Osteoblast (primary cell): ENCODE measurements around the gene OGFOD2. TPM values are rescaled to one million over a fixed set of nuclear protein-coding genes. Genes with fewer than 3 reads are reported as not detected.

Experiments
- DNase-seq: peaks from one replicate; pipeline ENCODE4 v3.0.0; 2011; ENCODE audit warnings: low spot score, mixed read lengths; ENCODE audit not compliant: insufficient read length; ENCODE audit errors: missing footprints
- H2AFZ ChIP-seq: 2 replicates; pipeline ENCODE4 v1.6.0; 2011; ENCODE audit warnings: mild to moderate bottlenecking, low read length
- H3K27ac ChIP-seq: 2 replicates; pipeline ENCODE4 v1.5.1; 2011; ENCODE audit warnings: mild to moderate bottlenecking, low read depth, low read length, moderate library complexity
- H3K27me3 ChIP-seq: 2 replicates; pipeline ENCODE4 v1.6.0; 2012; ENCODE audit warnings: mild to moderate bottlenecking, control low read depth, inconsistent platforms, low read length, moderate library complexity; ENCODE audit not compliant: insufficient read depth
- H3K36me3 ChIP-seq: 2 replicates; pipeline ENCODE4 v1.5.1; 2011; ENCODE audit warnings: mild to moderate bottlenecking, low read length, control low read depth, moderate library complexity; ENCODE audit not compliant: insufficient read depth
- H3K4me1 ChIP-seq: 2 replicates; pipeline ENCODE4 v1.5.1; 2011; ENCODE audit warnings: mild to moderate bottlenecking, low read length, control low read depth, moderate library complexity; ENCODE audit not compliant: insufficient read depth
- H3K4me2 ChIP-seq: 2 replicates; pipeline ENCODE4 v1.6.0; 2011; ENCODE audit warnings: mild to moderate bottlenecking, low read length; ENCODE audit not compliant: insufficient read depth
- H3K4me3 ChIP-seq: fragments of 200-600 bp; sonication (generic); 3 replicates; pipeline ENCODE4 v1.5.1; 2012; ENCODE audit warnings: mild to moderate bottlenecking, low read length, inconsistent platforms; ENCODE audit not compliant: insufficient read depth
- H3K79me2 ChIP-seq: 2 replicates; pipeline ENCODE4 v1.6.0; 2012; ENCODE audit warnings: mild to moderate bottlenecking, low read length, control low read depth, inconsistent platforms; ENCODE audit not compliant: insufficient read depth
- H3K9me3 ChIP-seq: 2 replicates; pipeline ENCODE4 v1.5.1; 2011; ENCODE audit warnings: low read depth, low read length, control low read depth
- H4K20me1 ChIP-seq: 2 replicates; pipeline ENCODE4 v1.6.0; 2012; ENCODE audit warnings: mild to moderate bottlenecking, low read length, control low read depth; ENCODE audit not compliant: insufficient read depth
- CTCF ChIP-seq: IDR thresholded peaks from 2 replicates; pipeline ENCODE4 v1.5.1; 2011; ENCODE audit warnings: mild to moderate bottlenecking, low read depth, low read length, moderate library complexity; ENCODE audit errors: extremely low read depth
- total RNA-seq: library from RNA; depleted of rRNA; stranded (reverse); fragments of >200 nt; gene quantifications from 2 replicates; pipeline ENCODE4 v1.2.3, GENCODE V29; 2012

OGFOD2 gene
- total RNA-seq, 1 donor: 6.5 TPM

GRCh38 chr12:122943196-122943595 is 31.8 kb upstream of the OGFOD2 start:
- no peak for TF ChIP-seq CTCF
- DNase-seq: peak; percentile 27
- H3K9me3 ChIP-seq: no peaks in the 10 kb centered on the region
- H3K4me2 ChIP-seq: no peak overlapping the region
- H3K27me3 ChIP-seq: no peaks in the 10 kb centered on the region
- no peaks in the 10 kb centered on the region for H3K79me2 ChIP-seq
- H3K4me3 ChIP-seq: no peak overlapping the region
- H3K27ac ChIP-seq: no peak overlapping the region
- H2AFZ ChIP-seq: no peak overlapping the region
- no peaks in the 10 kb centered on the region for H4K20me1 ChIP-seq
- H3K36me3 ChIP-seq: peaks cover 9% of the 10 kb centered on the region
- H3K4me1 ChIP-seq: peaks cover 21% of the 10 kb centered on the region

- Histone ChIP-seq H3K4me3 (no peak overlapping the region), H3K79me2 (no peaks in the 10 kb centered on the region), H3K27ac (peak overlapping the region; percentile 39), H3K36me3 (peaks cover 7% of the 10 kb centered on the region), H2AFZ (no peak overlapping the region), H3K27me3 (no peaks in the 10 kb centered on the region), H4K20me1 (no peaks in the 10 kb centered on the region), H3K4me2 (no peak overlapping the region), H3K4me1 (peaks cover 21% of the 10 kb centered on the region), H3K9me3 (no peaks in the 10 kb centered on the region)
- TF ChIP-seq CTCF: no peak
- peak; percentile 86 for DNase-seq
Measured at GRCh38 chr12:122944605-122945592, 30.1 kb upstream of the OGFOD2 start.

GRCh38 chr12:122946690-122947341 is 28.2 kb upstream of the OGFOD2 start:
- Histone ChIP-seq H3K27me3 (no peaks in the 10 kb centered on the region), H3K4me2 (peak overlapping the region; percentile 3), H3K36me3 (peaks cover 6% of the 10 kb centered on the region), H3K79me2 (no peaks in the 10 kb centered on the region), H3K4me1 (peaks cover 31% of the 10 kb centered on the region), H3K27ac (peak overlapping the region; percentile 85), H2AFZ (peak overlapping the region; percentile 44), H3K4me3 (no peak overlapping the region), H3K9me3 (no peaks in the 10 kb centered on the region), H4K20me1 (peaks cover 4% of the 10 kb centered on the region)
- TF ChIP-seq CTCF: peak; percentile 69
- peak; percentile 100 for DNase-seq

GRCh38 chr12:122947352-122947792 is 27.7 kb upstream of the OGFOD2 start:
- H3K79me2 ChIP-seq: no peaks in the 10 kb centered on the region
- H4K20me1 ChIP-seq: peaks cover 5% of the 10 kb centered on the region
- no peak overlapping the region for H3K4me3 ChIP-seq
- DNase-seq: peak; percentile 61
- no peaks in the 10 kb centered on the region for H3K9me3 ChIP-seq
- peaks cover 6% of the 10 kb centered on the region for H3K36me3 ChIP-seq
- no peak for TF ChIP-seq CTCF
- H2AFZ ChIP-seq: peak overlapping the region; percentile 44
- peaks cover 32% of the 10 kb centered on the region for H3K4me1 ChIP-seq
- no peak overlapping the region for H3K4me2 ChIP-seq
- peak overlapping the region; percentile 85 for H3K27ac ChIP-seq
- no peaks in the 10 kb centered on the region for H3K27me3 ChIP-seq
